ENCODE results near the gene NCOA1.
"Not testable (repeated sequence)": the region's sequence is repeated elsewhere in the genome, so short reads cannot be mapped to it uniquely, and the experiment has no call there.

The NCOA1 gene

DNA sequence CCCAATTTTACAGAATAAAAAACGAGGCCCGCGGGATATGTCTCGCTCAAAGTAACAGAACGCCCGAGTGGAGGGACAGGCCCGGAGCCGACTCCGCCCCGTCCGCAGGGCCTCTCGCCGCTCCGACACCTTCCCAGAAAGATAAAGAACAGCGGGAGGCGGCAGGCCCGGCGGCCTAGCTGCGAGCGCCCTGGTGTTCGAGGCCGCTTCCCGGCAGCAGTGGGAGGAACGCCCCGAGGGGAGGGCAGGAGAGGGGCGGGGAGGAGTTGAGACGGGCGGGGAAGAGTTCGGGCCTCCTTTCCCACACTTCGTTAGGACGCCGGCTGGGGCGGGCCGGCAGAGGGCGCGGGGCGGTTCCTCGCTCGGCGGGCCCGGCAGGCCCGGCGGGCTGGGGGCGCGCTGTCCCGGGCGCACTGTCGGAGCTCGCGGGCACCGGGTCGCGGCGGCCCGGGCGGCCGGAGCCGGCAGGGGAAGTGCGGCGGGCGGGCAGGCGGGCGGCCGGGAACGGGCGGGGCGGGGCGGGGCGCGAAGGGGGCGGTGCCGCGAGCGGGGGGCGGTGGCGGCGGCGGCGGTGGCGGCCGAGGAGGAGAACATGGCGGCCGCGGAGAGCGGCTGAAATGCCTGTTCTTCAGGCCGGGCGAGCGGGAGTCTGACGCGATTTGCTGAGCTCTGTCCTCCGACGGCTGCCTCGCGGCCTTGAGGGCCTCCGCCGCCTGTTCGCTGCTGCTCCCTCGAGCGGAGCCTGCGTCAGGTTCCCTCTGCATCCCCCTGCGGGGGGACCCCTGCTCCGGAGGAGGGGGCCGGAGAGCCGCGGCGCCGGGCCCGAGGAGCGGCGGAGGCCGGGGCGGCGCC, at the start of gene NCOA1:
Gene NCOA1, plus strand, starts transcription at position 565 of the 852 bp plus-strand sequence. CDS start 167,424 bp downstream, outside the sequence.
- FAIRE-seq, result no peak

DNA sequence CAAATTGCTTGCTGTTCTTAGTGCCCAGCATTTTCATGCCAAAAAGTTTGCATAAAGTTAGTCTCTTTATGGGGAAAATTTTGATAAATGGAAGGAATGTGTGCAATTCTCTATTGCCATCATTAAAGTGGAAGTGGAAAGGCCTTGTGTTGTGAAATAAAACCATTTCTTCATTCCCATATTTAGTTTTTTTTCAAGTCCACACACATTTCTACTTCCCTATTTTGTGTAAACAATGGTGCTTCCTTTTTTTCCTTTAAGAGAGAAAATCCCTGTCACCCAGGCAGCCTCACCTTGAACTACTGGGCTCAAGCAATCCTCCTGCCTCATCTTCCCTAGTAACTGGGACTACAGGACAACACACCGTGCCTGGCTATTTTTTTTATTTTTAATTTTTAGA, 42.3 kb upstream of the NCOA1 start:
- no peak for FAIRE-seq

DNA sequence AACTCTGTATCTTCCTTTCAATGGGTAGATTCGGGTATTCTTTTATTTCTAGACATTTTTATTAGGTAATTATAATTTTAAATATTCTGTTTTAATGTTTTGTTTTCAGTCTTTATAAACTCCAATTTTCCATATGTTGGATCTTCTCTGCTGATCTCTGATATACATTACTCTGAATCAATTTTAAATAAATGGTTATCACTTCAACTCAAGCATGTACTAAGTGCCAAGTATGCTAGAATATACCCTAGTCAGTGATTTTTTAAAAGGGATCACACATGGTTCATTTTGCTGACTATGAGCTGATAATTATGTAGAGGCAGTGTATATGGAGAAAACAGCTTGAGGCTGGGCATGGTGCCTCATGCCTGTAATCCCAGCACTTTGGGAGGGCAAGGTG, 41.7 kb upstream of the NCOA1 start:
- FAIRE-seq, result no peak

DNA sequence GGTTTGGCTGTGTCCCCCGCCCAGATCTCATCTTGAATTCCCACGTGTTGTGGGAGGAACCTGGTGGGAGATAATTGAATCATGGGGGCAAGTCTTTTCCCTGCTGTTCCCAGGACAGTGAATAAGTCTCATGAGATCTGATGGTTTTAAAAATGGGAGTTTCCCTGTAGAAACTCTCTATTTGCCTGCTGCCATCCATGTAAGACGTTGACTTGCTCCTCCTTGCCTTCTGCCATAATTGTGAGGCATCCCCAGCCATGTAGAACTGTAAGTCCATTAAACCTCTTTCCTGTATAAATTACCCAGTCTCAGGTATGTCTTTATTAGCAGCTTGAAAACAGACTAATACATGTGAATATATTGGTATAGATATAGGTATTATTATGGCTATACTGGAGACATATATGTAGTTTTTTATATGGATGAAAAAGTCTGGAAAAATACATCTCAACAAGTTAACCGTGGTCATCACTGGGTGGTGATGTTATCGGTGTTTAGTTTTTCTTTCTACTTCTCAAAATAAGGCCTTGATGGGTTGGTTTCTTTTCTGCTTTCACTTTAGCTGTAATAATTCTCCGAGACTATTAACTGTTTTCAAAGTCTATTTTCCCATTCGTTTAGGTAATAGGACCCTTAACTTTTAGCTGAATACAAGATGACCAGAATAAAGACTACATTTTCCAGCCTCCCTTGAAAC, 39.1 kb upstream of the NCOA1 start:
- FAIRE-seq, result no peak

DNA sequence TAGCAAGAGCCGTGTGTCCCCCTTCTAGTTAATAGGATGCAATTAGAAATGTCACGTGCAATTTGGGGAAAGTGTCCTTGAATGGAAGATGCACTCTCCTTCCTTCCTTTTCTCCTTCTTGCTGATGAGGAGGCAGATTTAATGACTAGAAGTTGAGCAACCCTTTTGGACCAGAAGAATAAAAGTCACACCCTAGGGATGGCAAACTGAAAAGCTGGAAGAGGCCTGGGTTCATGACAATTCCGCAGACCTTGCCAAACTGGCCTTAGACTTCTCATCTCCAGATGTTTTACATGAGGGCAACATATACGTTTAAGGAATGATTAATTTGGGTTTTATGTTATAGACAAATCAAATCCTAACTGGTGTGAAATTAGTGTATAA, 38.6 kb upstream of the NCOA1 start:
- no peak for FAIRE-seq

DNA sequence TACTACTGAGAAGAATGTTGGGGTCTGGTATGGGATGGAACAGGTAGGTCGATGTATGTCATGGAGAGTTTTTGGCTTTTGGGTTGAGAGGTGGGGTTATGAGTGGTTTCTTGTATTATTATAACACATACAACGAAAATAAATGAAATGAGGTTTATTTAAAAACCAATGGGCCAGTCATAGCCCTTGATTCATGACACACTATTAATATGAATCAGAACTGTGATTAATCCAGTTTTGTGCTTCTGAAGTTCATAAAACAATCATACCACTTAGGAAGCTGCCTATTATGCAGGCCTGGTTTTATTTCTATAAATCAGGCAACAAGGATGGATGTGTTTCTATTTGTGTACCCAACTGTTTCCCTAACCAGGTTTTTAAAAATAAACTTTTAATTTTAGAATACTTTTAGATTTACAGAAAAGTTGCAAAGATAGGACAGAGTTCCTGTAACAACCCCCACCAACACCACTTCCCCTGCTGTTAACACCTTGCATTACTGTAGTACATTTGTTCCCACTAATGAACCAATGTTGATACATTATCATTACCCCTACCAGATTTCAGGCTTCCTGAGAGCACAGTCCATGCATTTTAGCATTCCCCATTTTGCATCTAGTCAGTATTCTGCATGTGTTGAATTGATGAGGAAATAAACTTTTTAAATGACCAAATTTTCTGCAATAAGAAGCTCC, 37.5 kb upstream of the NCOA1 start:
- no peak for FAIRE-seq

DNA sequence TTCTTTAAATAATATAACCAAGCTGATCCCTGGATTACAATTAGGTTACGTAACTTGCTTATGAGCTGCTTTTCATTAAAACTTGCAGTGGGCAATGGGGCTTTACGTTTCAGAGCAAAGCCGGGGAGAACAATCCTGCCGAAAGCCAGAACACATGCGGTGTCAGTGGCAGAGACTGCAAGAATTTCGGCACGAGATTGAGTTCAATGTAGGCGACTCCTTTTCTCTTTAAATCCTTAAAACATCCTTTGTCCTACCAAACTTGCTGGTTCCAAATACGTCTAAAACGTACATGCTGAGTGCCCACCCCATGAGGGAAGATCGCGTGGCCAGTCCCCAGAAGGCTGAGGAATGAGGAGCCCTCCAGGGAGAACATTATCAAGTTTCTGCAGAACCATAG, 36.8 kb upstream of the NCOA1 start:
- FAIRE-seq, result no peak

DNA sequence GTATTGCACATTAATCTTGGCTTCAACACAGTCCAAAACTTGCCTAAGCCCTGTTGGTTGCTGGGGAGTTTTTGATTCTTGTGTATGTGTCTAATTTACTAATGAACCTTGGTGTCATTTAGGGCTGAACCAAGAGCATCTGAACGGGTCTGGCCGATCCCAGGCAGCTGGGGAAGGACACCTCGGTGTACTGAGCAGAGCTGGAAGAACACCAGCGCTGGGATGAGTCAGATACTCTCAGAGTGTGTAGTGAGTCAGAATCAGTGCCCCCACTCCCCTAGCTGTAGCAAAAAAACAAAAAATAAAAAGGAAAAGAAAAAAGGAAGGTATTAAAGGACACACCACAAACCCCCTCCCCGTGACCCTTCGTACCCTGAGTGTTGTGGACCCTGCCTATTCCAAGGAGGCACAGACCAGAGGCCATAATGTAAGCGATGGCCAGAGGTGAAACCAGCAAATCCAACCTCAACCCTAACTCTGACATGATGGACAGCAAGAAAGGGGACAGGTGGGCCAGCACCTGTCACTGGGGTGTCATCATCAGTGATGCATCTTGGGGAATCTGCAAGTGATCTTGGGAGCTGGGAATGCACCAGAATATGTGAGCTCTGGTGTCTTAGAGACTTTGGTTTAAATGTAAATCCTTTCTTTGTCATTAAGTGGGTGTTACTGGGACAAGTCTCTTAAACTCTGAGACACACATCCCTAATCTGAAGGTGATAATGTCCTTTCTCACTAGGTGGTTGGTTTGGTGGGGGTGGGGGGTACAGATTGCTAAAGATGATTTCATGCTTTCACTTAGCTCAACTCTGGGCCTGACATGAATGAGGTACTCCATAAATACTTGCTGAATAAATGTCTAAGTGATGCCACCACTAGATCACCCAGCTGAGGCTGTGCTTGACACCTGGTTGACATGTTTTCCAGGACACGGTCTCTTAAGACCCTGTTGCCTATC, 34.2 kb upstream of the NCOA1 start:
- FAIRE-seq, result no peak

DNA sequence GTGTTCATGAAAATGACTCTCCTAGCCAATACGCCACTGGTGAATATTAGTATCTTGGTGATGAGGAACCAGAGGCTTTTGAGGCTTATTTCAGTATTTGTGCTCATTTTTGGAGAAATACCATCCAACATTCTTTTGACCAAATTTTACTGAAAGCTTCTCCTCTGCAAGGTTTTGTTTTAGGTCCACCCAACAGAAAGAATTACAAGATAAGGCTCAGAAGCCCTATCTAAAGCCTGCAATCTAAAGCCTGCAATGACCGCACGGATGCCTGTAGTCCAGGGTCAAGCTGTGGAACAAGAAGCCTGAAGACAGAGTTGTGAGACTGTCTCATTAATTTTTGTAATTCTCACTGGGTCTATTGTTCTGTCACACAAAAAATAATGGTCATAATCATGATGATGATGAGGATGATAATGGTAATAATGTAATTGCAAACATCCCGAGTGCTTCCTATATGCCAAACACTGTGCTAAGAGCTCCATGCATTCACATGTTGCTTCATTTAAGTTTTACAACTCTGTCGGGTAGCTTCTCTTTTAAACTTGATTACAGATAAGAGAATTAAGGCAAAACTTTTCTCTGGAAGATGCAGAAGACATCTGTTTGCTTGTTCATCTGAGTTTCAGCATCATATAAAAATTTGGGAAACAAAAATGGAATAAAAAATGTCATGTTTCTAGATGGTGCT, 33.2 kb upstream of the NCOA1 start:
- FAIRE-seq, result no peak

DNA sequence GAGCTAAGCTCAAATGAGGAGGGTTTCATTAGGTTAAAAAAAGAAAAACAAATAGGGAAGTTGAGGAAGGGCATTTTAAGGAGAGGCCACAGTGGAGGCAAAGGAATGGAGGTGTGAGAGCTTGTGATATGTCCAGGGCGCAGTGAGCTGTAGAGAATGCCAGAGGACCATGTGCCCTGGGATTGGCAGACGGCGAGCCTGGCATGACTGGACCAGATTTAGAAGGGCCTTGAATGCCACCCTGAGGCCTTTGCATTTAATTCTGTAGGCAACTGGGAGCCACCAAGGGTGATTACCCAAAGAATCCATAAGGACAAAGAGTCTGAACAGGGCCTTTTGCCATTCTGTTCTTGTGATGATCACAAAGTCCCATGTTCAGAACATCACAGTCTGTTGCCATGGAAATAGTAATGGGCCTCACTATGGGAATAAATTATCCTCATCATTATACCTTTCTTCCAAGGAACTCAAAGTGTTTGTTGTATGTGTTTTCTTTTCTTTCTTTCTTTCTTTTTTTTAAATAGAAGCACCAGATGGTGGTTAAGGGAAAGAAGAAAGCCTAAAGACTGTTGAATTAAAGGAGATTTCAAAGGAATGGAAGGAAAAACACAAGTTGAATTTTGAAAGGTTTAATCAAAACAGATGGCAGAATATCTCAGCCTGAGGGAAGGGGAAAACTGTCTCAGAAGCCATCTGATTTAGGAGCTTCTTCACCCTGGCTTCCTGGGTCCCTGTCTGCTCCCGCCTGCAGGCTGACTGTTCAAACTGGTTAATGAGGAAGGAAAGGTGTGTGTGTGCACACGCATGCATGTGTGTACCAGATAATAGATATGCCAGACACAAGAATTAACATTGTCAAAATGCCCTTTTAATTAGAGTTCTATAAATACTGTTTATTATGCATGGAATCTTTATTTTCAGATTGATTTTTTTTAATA, 31.6 kb upstream of the NCOA1 start:
- FAIRE-seq, result no peak

DNA sequence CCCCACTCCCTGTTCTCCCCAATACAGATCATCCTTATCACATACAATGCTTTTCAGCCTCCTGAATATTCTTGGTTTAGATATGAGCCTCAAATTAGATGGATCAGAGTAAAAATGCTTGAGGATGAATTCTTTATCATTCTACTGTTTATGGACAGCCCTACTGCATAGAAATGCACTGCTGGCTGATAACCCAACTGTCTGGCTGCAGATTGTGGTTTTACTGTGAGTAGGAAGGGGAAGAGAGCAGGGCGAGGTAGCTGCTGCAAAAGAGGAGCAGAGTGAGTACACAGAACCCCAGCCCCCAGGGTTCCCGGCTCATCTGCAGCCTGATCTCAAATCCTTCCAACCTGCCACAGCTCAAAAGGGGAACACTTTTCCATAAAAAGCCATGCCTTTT, 29.4 kb upstream of the NCOA1 start:
- FAIRE-seq, result no peak

DNA sequence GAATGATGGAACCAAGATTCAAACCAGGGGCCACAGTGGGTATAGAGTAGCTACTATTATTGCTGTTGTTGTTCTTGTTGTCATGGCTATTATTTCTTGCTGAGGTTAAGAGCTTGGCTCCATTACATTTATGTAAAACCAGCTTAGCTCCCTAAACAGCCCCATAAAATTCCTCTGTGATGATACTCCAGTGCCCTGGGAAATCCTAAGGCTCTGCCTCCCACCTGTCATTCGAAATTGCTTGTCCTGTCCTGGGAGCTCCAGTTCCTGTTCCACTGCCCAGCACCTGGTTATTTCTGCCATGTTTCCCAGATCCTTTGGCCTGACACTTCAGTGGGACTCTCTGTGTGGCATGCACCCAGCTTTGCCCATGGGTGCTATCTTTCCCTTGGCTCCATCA, 27.8 kb upstream of the NCOA1 start:
- no peak for FAIRE-seq

DNA sequence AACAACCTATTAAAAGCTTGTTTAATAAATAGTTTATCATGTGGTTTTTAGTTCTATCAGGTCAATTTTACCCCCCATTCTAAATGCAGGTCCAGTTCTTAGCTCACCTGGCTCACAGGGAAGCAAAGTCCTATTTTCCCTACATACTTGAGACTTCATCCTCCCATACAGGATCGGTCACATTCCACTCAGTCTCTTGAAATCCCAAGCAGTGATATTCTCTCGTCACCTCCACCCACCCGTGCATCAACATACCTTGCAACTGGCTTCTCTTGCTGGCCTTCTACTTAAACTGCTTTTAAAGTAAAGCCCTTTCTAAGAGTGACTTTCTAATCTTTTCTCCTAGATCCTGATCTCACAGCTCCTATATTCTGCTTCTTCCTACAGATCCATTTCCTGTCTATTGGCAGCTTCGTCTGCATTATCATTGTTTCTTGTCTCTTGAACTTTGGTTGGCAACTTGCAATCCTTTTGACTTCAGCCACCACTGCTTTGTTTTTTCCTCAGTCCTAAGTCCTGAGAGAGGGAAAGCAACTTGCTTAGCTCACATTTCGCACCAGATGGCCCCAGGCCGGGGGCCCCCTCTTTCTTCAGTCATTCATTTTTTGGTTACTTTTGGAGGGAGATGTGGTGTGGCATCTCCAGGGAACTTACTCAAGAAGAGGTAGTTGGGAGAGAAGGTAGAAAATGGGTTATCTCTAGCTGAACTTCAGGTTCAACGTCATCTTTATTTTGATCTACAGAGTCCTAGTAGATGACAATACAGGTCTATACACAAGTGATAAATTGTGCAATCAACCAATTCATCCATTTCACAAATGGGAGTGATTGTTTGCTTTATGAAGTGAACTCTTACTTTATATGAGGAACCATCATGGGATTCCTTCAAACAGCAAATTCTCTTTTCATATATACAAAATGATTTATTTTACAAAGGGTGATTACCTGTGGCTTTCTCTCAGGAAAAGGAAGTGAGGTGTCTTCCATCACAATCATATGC, 23.9 kb upstream of the NCOA1 start:
- no peak for FAIRE-seq

DNA sequence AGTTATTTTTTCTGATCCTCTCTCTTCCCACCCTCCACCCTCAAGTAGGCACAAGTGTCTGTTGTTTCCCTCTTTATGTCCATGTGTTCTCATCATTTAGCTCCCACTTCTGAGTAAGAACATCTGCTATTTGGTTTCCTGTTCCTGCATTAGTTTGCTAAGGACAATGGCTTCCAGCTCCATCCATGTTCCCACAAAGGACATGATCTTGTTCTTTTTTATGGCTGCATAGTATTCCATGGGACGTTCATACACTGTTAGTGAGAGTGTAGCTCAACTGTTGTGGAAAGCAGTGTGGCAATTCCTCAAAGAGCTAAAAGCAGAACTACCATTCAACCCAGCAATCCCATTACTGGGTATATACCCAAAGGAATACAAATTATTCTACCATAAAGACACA, 22.6 kb upstream of the NCOA1 start:
- FAIRE-seq, result not testable (repeated sequence)

DNA sequence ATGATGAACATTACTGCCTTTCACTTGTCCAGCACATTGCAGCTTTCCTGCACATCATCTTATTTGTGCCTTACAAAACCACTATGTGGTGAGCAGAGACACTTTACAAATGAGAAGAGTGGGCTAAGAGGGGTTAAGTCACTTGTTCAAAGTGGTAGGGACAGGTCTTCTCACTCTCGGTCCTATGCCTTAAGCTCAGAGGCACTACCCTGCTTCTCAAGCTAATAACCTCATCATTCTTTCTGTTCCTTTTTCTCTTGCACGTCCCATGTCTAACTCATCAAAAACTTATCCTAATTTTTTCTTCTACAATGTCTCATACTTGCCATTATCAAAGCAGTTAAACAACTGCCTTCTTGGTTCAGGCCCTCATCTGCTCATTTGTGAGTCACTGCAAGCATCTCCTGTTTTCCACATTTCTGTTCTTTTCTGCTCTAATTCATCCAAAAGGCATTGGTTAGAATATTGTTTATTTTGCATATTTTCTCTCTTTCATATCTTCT, 21.9 kb upstream of the NCOA1 start:
- no peak for FAIRE-seq

DNA sequence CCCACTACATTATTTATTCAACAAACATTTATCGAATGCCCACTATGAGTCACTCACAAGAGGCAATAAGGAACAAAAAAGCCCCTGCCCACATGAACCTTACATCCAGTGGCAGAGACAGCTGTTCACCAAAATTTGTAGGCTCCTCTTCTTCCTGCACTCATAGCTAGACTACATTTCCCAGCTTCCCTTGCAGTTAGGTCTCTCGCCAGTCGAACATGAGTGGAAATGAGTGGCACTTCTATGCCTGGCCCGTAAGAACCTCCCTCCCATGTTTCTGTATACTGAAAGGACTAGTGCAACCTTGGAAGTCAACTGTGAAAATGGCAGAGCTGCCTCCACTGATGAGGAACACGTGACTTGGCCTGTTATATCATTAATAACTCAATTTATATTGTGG, 19.4 kb upstream of the NCOA1 start:
- FAIRE-seq, result no peak

DNA sequence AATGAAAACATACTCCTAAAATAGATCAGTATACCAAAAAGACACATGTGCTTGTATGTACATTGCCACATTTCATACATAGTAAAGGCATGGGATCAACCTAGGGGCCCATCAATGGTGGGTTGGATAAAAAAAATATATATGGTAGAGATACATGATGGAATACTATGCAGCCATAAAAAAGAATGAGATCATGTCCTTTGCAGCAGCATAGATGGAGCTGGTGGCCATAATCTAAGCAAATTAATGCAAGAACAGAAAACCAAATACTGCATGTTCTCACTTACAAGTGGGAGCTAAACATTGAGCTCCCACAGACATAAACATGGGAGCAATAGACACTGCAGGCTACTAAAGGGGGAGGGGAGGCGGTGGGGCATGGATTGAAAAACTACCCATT, 18.6 kb upstream of the NCOA1 start:
- FAIRE-seq, result no peak

DNA sequence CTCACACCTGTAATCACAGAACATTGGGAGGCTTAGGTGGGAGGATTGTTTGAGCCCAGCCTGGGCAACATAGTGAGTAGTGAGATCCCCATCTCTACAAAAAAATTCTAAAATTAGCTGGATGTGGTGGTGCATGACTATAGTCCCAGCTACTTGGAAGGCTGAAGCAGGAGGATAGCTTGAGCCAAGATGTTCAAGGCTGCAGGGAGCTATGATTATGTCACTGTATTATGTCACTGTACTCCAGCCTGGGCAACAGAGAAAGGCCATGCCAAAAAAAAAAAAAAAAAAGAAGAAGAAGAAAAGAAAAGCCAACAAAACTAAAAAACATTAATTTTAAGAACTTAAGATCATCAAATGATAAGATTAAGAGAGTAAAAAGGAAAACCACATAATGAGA, 17.4 kb upstream of the NCOA1 start:
- FAIRE-seq, result no peak

DNA sequence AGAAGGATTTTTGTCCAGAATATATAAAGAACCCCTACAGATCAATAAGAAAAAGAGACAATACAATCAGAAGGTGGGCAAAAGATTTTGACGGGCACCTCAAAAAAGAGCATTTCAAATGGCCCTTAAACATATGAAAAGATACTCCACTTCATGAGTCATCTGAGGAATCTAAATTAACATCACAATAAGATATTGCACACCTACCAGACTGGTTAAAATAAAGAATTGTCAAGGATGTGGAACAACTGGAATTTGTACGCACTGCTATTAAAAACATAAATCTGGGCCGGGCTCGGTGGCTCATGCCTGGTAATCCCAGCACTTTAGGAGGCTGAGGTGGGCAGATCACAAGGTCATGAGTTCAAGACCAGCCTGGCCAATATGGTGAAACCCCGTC, 17.0 kb upstream of the NCOA1 start:
- FAIRE-seq, result no peak

All from A204.1 (cell line).